ENCODE data around the gene VPS39.

Gene VPS39

GRCh38 chr15:42150219-42150970, 57.7 kb downstream of the VPS39 start:
- H3K27me3 Mint-ChIP-seq = peaks cover 3% of the 10 kb centered on the region
- H3K36me3 Mint-ChIP-seq = no peaks in the 10 kb centered on the region
- no peak overlapping the region for H3K4me3 Mint-ChIP-seq
- H3K9me3 Mint-ChIP-seq = no peaks in the 10 kb centered on the region
- no peaks in the 10 kb centered on the region for H3K4me1 Mint-ChIP-seq
- DNase-seq = peak; percentile 3
- CTCF ChIA-PET = interaction anchor here (0.6 kb wide), 1 partner anchor 11 kb away, joined by 3 read pairs; no protein-coding TSS in a partner anchor
- H3K27ac Mint-ChIP-seq = no peak overlapping the region

GRCh38 chr15:42149493-42150218, 58.4 kb downstream of the VPS39 start:
- peaks cover 3% of the 10 kb centered on the region for H3K27me3 Mint-ChIP-seq
- H3K36me3 Mint-ChIP-seq = no peaks in the 10 kb centered on the region
- no peaks in the 10 kb centered on the region for H3K4me1 Mint-ChIP-seq
- H3K4me3 Mint-ChIP-seq = no peak overlapping the region
- no peak overlapping the region for H3K27ac Mint-ChIP-seq
- peak; percentile 11 for DNase-seq
- CTCF ChIA-PET = interaction anchor here (1.7 kb wide), 1 partner anchor 11 kb away, joined by 4 read pairs; no protein-coding TSS in a partner anchor
- no peaks in the 10 kb centered on the region for H3K9me3 Mint-ChIP-seq

- no peaks in the 10 kb centered on the region for H3K9me3 Mint-ChIP-seq
- peaks cover 3% of the 10 kb centered on the region for H3K27me3 Mint-ChIP-seq
- no peak overlapping the region for H3K27ac Mint-ChIP-seq
- no peaks in the 10 kb centered on the region for H3K36me3 Mint-ChIP-seq
- H3K4me3 Mint-ChIP-seq = no peak overlapping the region
- peak; percentile 11 for DNase-seq
- CTCF ChIA-PET = interaction anchor here (1.7 kb wide), 1 partner anchor 10 kb away, joined by 4 read pairs; no protein-coding TSS in a partner anchor
- H3K4me1 Mint-ChIP-seq = no peaks in the 10 kb centered on the region
Observed at GRCh38 chr15:42148808-42149492, 59.2 kb downstream of the VPS39 start.

- Mint-ChIP-seq H3K27me3 (peaks cover 3% of the 10 kb centered on the region), H3K9me3 (no peaks in the 10 kb centered on the region), H3K36me3 (no peaks in the 10 kb centered on the region), H3K27ac (no peak overlapping the region), H3K4me1 (no peaks in the 10 kb centered on the region), H3K4me3 (no peak overlapping the region)
- CTCF ChIA-PET = no interaction called here
- no peak for DNase-seq
Observed at GRCh38 chr15:42147431-42147735, 60.7 kb downstream of the VPS39 start.

- Mint-ChIP-seq H3K4me3 (no peak overlapping the region), H3K36me3 (no peaks in the 10 kb centered on the region), H3K27me3 (peaks cover 7% of the 10 kb centered on the region), H3K27ac (no peak overlapping the region), H3K4me1 (no peaks in the 10 kb centered on the region), H3K9me3 (no peaks in the 10 kb centered on the region)
- CTCF ChIA-PET = interaction anchor here (1.0 to 1.5 kb wide), 2 partner anchors 12 to 238 kb away, joined by 3 read pairs; no protein-coding TSS in a partner anchor
- peak; percentile 10 for DNase-seq
Observed at GRCh38 chr15:42146551-42147430, 61.3 kb downstream of the VPS39 start.

- DNase-seq = peak; percentile 8
- Mint-ChIP-seq H3K36me3 (no peaks in the 10 kb centered on the region), H3K27me3 (peaks cover 12% of the 10 kb centered on the region), H3K4me1 (no peaks in the 10 kb centered on the region), H3K9me3 (no peaks in the 10 kb centered on the region), H3K4me3 (no peak overlapping the region), H3K27ac (no peak overlapping the region)
- CTCF ChIA-PET = interaction anchor here (1.0 to 1.5 kb wide), 2 partner anchors 11 to 239 kb away, joined by 3 read pairs; no protein-coding TSS in a partner anchor
Observed at GRCh38 chr15:42145546-42146455, 62.3 kb downstream of the VPS39 start.

- CTCF ChIA-PET = no interaction called here
- no peak overlapping the region for H3K4me3 Mint-ChIP-seq
- DNase-seq = peak; percentile 8
- no peaks in the 10 kb centered on the region for H3K9me3 Mint-ChIP-seq
- no peaks in the 10 kb centered on the region for H3K36me3 Mint-ChIP-seq
- peaks cover 18% of the 10 kb centered on the region for H3K27me3 Mint-ChIP-seq
- H3K27ac Mint-ChIP-seq = no peak overlapping the region
- H3K4me1 Mint-ChIP-seq = no peaks in the 10 kb centered on the region
Observed at GRCh38 chr15:42144841-42145375, 63.2 kb downstream of the VPS39 start.

- H3K9me3 Mint-ChIP-seq = no peaks in the 10 kb centered on the region
- H3K4me3 Mint-ChIP-seq = no peak overlapping the region
- peak; percentile 7 for DNase-seq
- H3K27me3 Mint-ChIP-seq = peaks cover 25% of the 10 kb centered on the region
- no peaks in the 10 kb centered on the region for H3K36me3 Mint-ChIP-seq
- CTCF ChIA-PET = no interaction called here
- H3K27ac Mint-ChIP-seq = no peak overlapping the region
- H3K4me1 Mint-ChIP-seq = no peaks in the 10 kb centered on the region
Observed at GRCh38 chr15:42143866-42144625, 64.1 kb downstream of the VPS39 start.

GRCh38 chr15:42143356-42143755, 64.7 kb downstream of the VPS39 start:
- Mint-ChIP-seq H3K4me1 (no peaks in the 10 kb centered on the region), H3K9me3 (no peaks in the 10 kb centered on the region), H3K36me3 (no peaks in the 10 kb centered on the region), H3K27ac (no peak overlapping the region), H3K27me3 (peaks cover 27% of the 10 kb centered on the region), H3K4me3 (no peak overlapping the region)
- no peak for DNase-seq
- CTCF ChIA-PET = interaction anchor here (1.7 kb wide), 1 partner anchor 13 kb away, joined by 5 read pairs; no protein-coding TSS in a partner anchor

GRCh38 chr15:42141795-42142667, 66.1 kb downstream of the VPS39 start:
- H3K27ac Mint-ChIP-seq = no peak overlapping the region
- no peaks in the 10 kb centered on the region for H3K4me1 Mint-ChIP-seq
- H3K36me3 Mint-ChIP-seq = no peaks in the 10 kb centered on the region
- H3K9me3 Mint-ChIP-seq = no peaks in the 10 kb centered on the region
- no peak overlapping the region for H3K4me3 Mint-ChIP-seq
- CTCF ChIA-PET = interaction anchor here (1.7 kb wide), 1 partner anchor 12 kb away, joined by 5 read pairs; no protein-coding TSS in a partner anchor
- H3K27me3 Mint-ChIP-seq = peaks cover 38% of the 10 kb centered on the region
- peak; percentile 14 for DNase-seq

GRCh38 chr15:42141246-42141645, 66.9 kb downstream of the VPS39 start:
- Mint-ChIP-seq H3K36me3 (no peaks in the 10 kb centered on the region), H3K4me1 (no peaks in the 10 kb centered on the region), H3K27ac (no peak overlapping the region), H3K9me3 (no peaks in the 10 kb centered on the region), H3K4me3 (no peak overlapping the region), H3K27me3 (peaks cover 38% of the 10 kb centered on the region)
- CTCF ChIA-PET = no interaction called here
- DNase-seq = peak; percentile 10

Measured in activated naive CD4-positive, alpha-beta T cell treated with anti-CD3 and anti-CD28 coated beads, Interleukin-2, amount 10 ng/mL, durations not matched to agents 7 days and 5 days (primary cell).